Stimulated activated naive CD8-positive, alpha-beta T cell treated with anti-CD3 and anti-CD28 coated beads, Interleukin-15, Interleukin-2, amounts not matched to agents 100 U/mL and 50 U/mL, for 24 hours (primary cell): ENCODE measurements around the gene LMO1.

Experiments
- ATAC-seq: fragments of 150-1000 bp; cut with Tn5 transposase; one replicate; pipeline ENCODE4 v1.10.0; 2021
- DNase-seq: peaks from one replicate; pipeline ENCODE4 v3.0.0; 2021

LMO1 gene

GRCh38 chr11:8225589-8226036 lies 38.1 kb downstream of the LMO1 start:
- peak; percentile 67 for ATAC-seq
- DNase-seq = peak; percentile 81

- no peak for ATAC-seq
Measured at GRCh38 chr11:8224711-8225110, 39.0 kb downstream of the LMO1 start.

GRCh38 chr11:8224161-8224591 lies 39.5 kb downstream of the LMO1 start:
- DNase-seq (no peak), ATAC-seq (no peak)

More at GRCh38 chr11:8224711-8225110, 39.0 kb downstream of the LMO1 start:
- DNase-seq = no peak

- no peak for DNase-seq
- peak; percentile 12 for ATAC-seq
Measured at GRCh38 chr11:8223513-8223900, 40.2 kb downstream of the LMO1 start.

- ATAC-seq (no peak), DNase-seq (no peak)
Measured at GRCh38 chr11:8222820-8223512, 40.7 kb downstream of the LMO1 start.

- DNase-seq (no peak), ATAC-seq (no peak)
Measured at GRCh38 chr11:8221917-8222495, 41.7 kb downstream of the LMO1 start.

GRCh38 chr11:8221046-8221723 lies 42.5 kb downstream of the LMO1 start:
- ATAC-seq = no peak
- DNase-seq = no peak

GRCh38 chr11:8220261-8221045 lies 43.2 kb downstream of the LMO1 start:
- DNase-seq (no peak), ATAC-seq (no peak)

GRCh38 chr11:8219257-8220021 lies 44.2 kb downstream of the LMO1 start:
- no peak for ATAC-seq
- peak; percentile 37 for DNase-seq

GRCh38 chr11:8218840-8219239 lies 44.8 kb downstream of the LMO1 start:
- ATAC-seq (no peak), DNase-seq (no peak)

- no peak for ATAC-seq
- no peak for DNase-seq
Measured at GRCh38 chr11:8218409-8218808, 45.3 kb downstream of the LMO1 start.

- no peak for DNase-seq
- ATAC-seq = no peak
Measured at GRCh38 chr11:8217926-8218325, 45.8 kb downstream of the LMO1 start.

GRCh38 chr11:8217136-8217535 lies 46.5 kb downstream of the LMO1 start:
- no peak for ATAC-seq
- no peak for DNase-seq

- ATAC-seq = no peak
- no peak for DNase-seq
Measured at GRCh38 chr11:8213376-8213775, 50.3 kb downstream of the LMO1 start.

GRCh38 chr11:8209208-8209807 lies 54.4 kb downstream of the LMO1 start:
- ATAC-seq = no peak
- peak; percentile 51 for DNase-seq

GRCh38 chr11:8207080-8208000 lies 56.3 kb downstream of the LMO1 start:
- ATAC-seq (no peak), DNase-seq (no peak)

- ATAC-seq (no peak), DNase-seq (no peak)
Measured at GRCh38 chr11:8206251-8207079, 57.2 kb downstream of the LMO1 start.

GRCh38 chr11:8205566-8205965 lies 58.1 kb downstream of the LMO1 start:
- ATAC-seq (no peak), DNase-seq (no peak)

GRCh38 chr11:8204596-8204995 lies 59.1 kb downstream of the LMO1 start:
- DNase-seq (no peak), ATAC-seq (no peak)
